Activated CD8-positive, alpha-beta T cell treated with anti-CD3 and anti-CD28 coated beads for 36 hours (primary cell): Measurements from ENCODE around the gene AMPH. TPM values are rescaled to one million over a fixed set of nuclear protein-coding genes. Genes with fewer than 3 reads are reported as not detected.
"Not testable (repeated sequence)": the region's sequence is repeated elsewhere in the genome, so short reads cannot be mapped to it uniquely, and the experiment has no call there.

Experiments used
- ATAC-seq: fragments of 200-7000 bp; cut with Tn5 transposase; one replicate; pipeline ENCODE4 v1.10.0; 2021; ENCODE audit warnings: mild to moderate bottlenecking, moderate library complexity
- CTCF ChIA-PET: fragments of 350-600 bp; sonication (Branson Sonifier 250); formaldehyde crosslinking; loops from one replicate; lab custom pipeline; 2021; ENCODE audit warnings: antibody characterized with exemption; lab: Charles Lee
- POLR2A ChIA-PET: fragments of 350-600 bp; sonication (Branson Sonifier 250); formaldehyde crosslinking; loops from one replicate; lab custom pipeline; 2021; ENCODE audit warnings: antibody characterized with exemption; lab: Charles Lee
- DNase-seq: peaks from one replicate; pipeline ENCODE4 v3.0.0-alpha.2; 2020
- H3K27ac Mint-ChIP-seq: one replicate; pipeline ENCODE4 v1.8.0; 2021; ENCODE audit warnings: mild to moderate bottlenecking, mixed read lengths
- H3K27me3 Mint-ChIP-seq: one replicate; pipeline ENCODE4 v1.8.0; 2021; ENCODE audit warnings: mixed read lengths
- H3K36me3 Mint-ChIP-seq: one replicate; pipeline ENCODE4 v1.8.0; 2021; ENCODE audit warnings: low read depth, mixed read lengths
- H3K4me1 Mint-ChIP-seq: one replicate; pipeline ENCODE4 v1.8.0; 2021; ENCODE audit warnings: low read depth, mixed read lengths
- H3K4me3 Mint-ChIP-seq: one replicate; pipeline ENCODE4 v1.8.0; 2021; ENCODE audit warnings: mild to moderate bottlenecking, moderate library complexity, mixed read lengths
- H3K9me3 Mint-ChIP-seq: one replicate; pipeline ENCODE4 v1.8.0; 2021; ENCODE audit warnings: mixed read lengths
- intact Hi-C: fragments of 100-400 bp; cut with micrococcal nuclease; formaldehyde crosslinking; loops from one replicate; pipeline ENCODE4 v1.10.0; 2022
- total RNA-seq, 2 experiments: library from RNA; stranded (reverse); gene quantifications; one replicate each; pipeline ENCODE4 v1.2.3, GENCODE V29; 2021
- TF ChIP-seq, protein P1 (sequence below): fragments of 200-600 bp; IDR thresholded peaks from one replicate; pipeline ENCODE4 v1.8.0; 2022; ENCODE audit warnings: antibody characterized with exemption, mild to moderate bottlenecking

The AMPH gene
- total RNA-seq, 2 experiments from 2014 or later, result not detected

DNA sequence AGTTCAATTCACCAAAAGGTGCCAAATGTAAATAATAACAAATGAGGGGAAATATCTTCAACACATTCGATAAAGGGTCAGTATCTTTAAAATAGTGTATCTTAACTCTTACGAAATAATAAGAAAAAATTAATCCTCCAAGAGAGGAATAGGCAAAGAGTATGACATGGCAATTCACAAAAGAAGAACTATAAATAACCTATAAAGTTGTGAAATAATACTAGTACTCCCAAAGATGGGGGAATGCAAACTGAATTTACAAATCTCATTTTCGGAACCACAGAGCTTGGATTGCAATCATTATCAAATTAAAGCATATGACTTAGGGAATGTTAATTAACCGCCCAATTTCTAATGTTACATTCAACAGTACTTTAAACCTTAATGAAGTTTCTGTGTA, 279.6 kb downstream of the AMPH start:
- CTCF ChIA-PET, result interaction anchor here (0.7 to 6.0 kb wide), 7 partner anchors 7 to 243 kb away, joined by 3 to 63 read pairs (median 4); no protein-coding TSS in a partner anchor

DNA sequence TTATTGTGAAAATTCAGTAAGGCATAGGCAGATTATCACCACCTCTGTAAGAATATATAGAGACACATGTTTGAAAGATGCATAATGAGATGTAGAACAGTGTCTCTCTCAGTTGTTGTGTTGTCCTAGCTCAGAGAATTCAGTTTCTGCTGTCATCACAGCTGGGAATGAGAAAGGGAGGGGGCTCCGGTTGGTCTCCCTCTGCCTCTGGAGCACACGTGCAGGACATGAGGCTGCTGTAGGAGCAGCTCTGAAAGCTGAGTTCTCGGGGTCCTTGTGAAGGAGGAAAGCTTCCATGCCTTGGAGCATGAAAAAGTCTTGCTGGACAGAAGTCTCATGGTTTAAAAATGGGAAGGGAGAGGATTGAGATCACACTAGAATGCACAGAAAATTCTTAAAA, 280.4 kb downstream of the AMPH start:
- intact Hi-C loops, H3K27me3 Mint-ChIP-seq, H3K9me3 Mint-ChIP-seq, ATAC-seq, DNase-seq, POLR2A ChIA-PET: not testable (repeated sequence)
- H3K27ac Mint-ChIP-seq, result peak overlapping the region; percentile 96
- peaks cover 29% of the 10 kb centered on the region for H3K36me3 Mint-ChIP-seq
- peak overlapping the region; percentile 96 for H3K4me3 Mint-ChIP-seq
- CTCF ChIA-PET, result interaction anchor here (0.7 to 6.0 kb wide), 6 partner anchors 8 to 135 kb away, joined by 3 to 63 read pairs (median 4); no protein-coding TSS in a partner anchor
- peaks cover 37% of the 10 kb centered on the region for H3K4me1 Mint-ChIP-seq

More for the DNA sequence above, 279.6 kb downstream of the AMPH start:
- peaks cover 28% of the 10 kb centered on the region for H3K36me3 Mint-ChIP-seq
- H3K4me3 Mint-ChIP-seq, result peak overlapping the region; percentile 96
- TF ChIP-seq, protein P1, sequence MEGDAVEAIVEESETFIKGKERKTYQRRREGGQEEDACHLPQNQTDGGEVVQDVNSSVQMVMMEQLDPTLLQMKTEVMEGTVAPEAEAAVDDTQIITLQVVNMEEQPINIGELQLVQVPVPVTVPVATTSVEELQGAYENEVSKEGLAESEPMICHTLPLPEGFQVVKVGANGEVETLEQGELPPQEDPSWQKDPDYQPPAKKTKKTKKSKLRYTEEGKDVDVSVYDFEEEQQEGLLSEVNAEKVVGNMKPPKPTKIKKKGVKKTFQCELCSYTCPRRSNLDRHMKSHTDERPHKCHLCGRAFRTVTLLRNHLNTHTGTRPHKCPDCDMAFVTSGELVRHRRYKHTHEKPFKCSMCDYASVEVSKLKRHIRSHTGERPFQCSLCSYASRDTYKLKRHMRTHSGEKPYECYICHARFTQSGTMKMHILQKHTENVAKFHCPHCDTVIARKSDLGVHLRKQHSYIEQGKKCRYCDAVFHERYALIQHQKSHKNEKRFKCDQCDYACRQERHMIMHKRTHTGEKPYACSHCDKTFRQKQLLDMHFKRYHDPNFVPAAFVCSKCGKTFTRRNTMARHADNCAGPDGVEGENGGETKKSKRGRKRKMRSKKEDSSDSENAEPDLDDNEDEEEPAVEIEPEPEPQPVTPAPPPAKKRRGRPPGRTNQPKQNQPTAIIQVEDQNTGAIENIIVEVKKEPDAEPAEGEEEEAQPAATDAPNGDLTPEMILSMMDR, result no peak
- DNase-seq (no peak), ATAC-seq (no peak)
- no peaks in the 10 kb centered on the region for H3K27me3 Mint-ChIP-seq
- POLR2A ChIA-PET, result no interaction called here
- intact Hi-C loops, result no loop called here
- H3K27ac Mint-ChIP-seq, result peak overlapping the region; percentile 96
- peaks cover 40% of the 10 kb centered on the region for H3K4me1 Mint-ChIP-seq
- H3K9me3 Mint-ChIP-seq, result no peaks in the 10 kb centered on the region

DNA sequence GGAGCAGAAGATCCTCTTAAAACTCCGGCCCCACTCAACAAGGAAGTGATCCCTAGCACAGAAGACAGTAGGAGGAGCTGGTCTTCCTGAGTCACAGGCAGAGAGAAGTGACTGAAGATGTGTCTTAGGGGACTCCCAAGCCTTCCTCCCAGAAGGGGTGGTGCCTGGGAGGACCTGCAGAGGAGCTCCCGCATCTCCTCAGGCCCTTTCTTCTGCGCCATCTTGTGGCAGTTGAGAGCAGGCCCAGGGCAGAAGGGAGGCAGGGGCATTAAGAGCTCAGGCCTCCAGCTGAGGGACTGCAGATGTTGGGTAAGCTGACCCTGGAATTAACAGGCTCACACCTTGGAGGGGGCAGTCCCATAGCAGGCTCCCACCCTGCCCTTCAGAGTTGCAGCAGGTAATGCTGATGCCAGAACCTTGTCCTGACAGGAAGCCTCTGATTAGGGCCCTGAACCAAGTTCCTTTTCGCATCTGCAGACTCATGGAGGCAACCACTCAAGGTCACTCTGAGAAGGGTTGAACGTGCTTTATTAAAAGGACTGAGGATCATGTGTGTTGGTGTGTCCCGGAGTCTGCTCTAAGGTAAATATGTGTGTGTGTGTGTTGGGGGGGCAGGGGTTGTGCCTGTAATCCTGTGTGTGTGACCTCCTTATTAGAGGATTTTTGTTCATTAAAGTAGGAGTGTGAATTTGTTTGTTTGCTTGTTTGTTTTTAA, 281.1 kb downstream of the AMPH start:
- H3K27me3 Mint-ChIP-seq, intact Hi-C loops, H3K9me3 Mint-ChIP-seq: not testable (repeated sequence)
- Mint-ChIP-seq H3K4me3 (peak overlapping the region; percentile 96), H3K4me1 (peaks cover 34% of the 10 kb centered on the region), H3K27ac (peak overlapping the region; percentile 96), H3K36me3 (peaks cover 22% of the 10 kb centered on the region)
- ATAC-seq (peak; percentile 76), DNase-seq (peak; percentile 80)
- POLR2A ChIA-PET, result interaction anchor here (0.7 kb wide), 1 partner anchor 14 kb away, joined by 5 read pairs; no protein-coding TSS in a partner anchor
- CTCF ChIA-PET, result interaction anchor here (0.6 to 6.0 kb wide), 16 partner anchors 8 to 242 kb away, joined by 3 to 63 read pairs (median 4); partner anchors contain the start of gene STARD3NL

DNA sequence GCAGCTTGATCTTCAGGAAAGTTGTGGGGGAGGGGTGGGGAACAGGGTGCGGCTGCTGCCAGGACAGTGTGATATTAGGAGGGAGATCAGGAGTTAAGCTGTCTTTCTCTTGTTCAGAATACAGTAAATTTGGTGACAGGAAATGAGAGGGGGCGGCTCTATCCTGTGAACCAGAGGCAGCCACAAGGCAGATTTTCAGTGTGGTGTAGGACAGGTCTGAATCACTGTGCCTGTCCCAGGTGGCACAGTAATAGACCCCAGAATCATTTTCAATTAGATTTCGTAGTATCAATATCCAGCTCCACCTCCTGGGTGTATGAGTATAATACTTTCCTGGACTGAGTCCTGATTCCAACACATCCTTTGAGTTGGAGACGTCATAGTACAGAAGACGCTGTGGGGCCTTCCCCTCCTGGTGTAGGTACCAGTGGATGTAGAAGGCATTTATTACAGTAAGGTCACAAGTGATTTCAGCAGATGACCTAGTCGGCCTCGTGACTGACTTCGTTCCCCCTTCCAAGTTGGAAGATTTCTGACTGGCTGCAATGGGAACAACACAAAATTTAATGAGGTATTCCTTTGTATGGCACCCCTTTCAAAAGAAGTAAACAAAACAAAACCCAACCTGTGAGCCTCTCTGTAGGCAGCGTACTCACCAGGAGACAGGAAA, 281.9 kb downstream of the AMPH start:
- peak overlapping the region; percentile 96 for H3K4me3 Mint-ChIP-seq
- peak overlapping the region; percentile 96 for H3K27ac Mint-ChIP-seq
- H3K9me3 Mint-ChIP-seq, intact Hi-C loops, H3K27me3 Mint-ChIP-seq: not testable (repeated sequence)
- ATAC-seq (peak; percentile 46), DNase-seq (peak; percentile 67)
- ChIA-PET POLR2A (interaction anchor here (0.7 kb wide), 1 partner anchor 13 kb away, joined by 5 read pairs; no protein-coding TSS in a partner anchor), CTCF (interaction anchor here (0.6 to 6.0 kb wide), 17 partner anchors 9 to 241 kb away, joined by 3 to 63 read pairs (median 4); partner anchors contain the start of gene STARD3NL)
- peaks cover 20% of the 10 kb centered on the region for H3K36me3 Mint-ChIP-seq
- peaks cover 36% of the 10 kb centered on the region for H3K4me1 Mint-ChIP-seq

DNA sequence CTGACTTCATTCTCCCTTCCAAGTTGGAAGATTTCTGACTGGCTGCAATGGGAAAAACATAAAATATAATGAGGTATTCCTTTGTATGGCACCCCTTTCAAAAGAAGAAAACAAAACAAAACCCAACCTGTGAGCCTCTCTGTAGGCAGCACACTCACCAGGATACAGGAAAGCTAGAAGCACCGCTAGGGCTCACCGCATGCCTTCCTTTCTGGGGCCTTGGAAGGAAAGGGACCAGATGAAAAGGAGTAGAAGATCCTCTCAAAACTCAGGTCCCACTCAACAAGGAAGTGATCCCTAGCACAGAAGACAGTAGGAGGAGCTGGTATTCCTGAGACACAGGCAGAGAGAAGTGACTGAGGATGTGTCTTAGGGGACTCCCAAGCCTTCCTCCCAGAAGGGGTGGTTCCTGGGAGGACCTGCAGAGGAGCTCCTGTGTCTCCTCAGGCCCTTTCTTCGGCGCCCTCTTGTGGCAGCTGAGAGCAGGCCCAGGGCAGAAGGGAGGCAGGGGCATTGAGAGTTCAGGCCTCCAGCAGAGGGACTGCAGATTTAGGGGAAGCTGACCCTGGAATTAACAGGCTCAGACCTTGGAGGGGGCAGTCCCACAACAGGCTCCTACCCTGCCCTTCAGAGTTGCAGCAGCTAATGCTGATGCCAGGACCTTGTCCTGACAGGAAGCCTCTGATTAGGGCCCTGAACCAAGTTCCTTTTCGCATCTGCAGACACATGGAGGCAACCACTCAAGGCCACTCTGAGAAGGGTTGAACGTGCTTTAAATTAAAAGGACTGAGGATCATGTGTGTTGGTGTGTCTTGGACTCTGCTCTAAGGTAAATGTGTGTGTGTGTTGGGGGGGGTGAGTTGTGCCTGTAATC, 285.6 kb downstream of the AMPH start:
- CTCF ChIA-PET, result interaction anchor here (0.7 to 7.2 kb wide), 15 partner anchors 9 to 236 kb away, joined by 3 to 52 read pairs (median 5); no protein-coding TSS in a partner anchor
- intact Hi-C loops, H3K27me3 Mint-ChIP-seq, H3K9me3 Mint-ChIP-seq, ATAC-seq: not testable (repeated sequence)
- TF ChIP-seq, protein P1, result peak; percentile 40
- Mint-ChIP-seq H3K36me3 (peaks cover 12% of the 10 kb centered on the region), H3K4me3 (peak overlapping the region; percentile 72), H3K4me1 (peaks cover 43% of the 10 kb centered on the region), H3K27ac (peak overlapping the region; percentile 90)
- DNase-seq, result peak; percentile 53
- POLR2A ChIA-PET, result interaction anchor here (0.6 kb wide), 2 partner anchors 14 to 111 kb away, joined by 3 read pairs; no protein-coding TSS in a partner anchor

DNA sequence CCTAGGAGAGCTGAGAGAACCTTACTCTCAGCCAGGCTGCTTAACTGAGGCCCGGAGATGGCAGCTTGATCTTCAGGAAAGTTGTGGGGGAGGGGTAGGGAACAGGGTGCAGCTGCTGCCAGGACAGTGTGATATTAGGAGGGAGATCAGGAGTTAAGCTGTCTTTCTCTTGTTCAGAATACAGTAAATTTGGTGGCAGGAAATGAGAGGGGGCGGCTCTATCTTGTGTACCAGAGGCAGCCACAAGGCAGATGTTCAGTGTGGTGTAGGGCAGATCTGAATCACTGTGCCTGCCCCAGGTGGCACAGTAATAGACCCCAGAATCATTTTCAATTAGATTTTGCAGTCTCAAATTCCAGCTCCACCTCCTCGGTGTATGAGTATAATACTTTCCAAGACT, 286.4 kb downstream of the AMPH start:
- ChIA-PET CTCF (interaction anchor here (0.8 to 7.2 kb wide), 14 partner anchors 9 to 235 kb away, joined by 3 to 52 read pairs (median 5); no protein-coding TSS in a partner anchor), POLR2A (interaction anchor here (0.6 kb wide), 1 partner anchor 110 kb away, joined by 3 read pairs; no protein-coding TSS in a partner anchor)
- H3K36me3 Mint-ChIP-seq, H3K27me3 Mint-ChIP-seq, intact Hi-C loops, H3K9me3 Mint-ChIP-seq: not testable (repeated sequence)
- Mint-ChIP-seq H3K27ac (peak overlapping the region; percentile 90), H3K4me3 (peak overlapping the region; percentile 72), H3K4me1 (peaks cover 48% of the 10 kb centered on the region)
- DNase-seq (peak; percentile 79), ATAC-seq (peak; percentile 48)

DNA sequence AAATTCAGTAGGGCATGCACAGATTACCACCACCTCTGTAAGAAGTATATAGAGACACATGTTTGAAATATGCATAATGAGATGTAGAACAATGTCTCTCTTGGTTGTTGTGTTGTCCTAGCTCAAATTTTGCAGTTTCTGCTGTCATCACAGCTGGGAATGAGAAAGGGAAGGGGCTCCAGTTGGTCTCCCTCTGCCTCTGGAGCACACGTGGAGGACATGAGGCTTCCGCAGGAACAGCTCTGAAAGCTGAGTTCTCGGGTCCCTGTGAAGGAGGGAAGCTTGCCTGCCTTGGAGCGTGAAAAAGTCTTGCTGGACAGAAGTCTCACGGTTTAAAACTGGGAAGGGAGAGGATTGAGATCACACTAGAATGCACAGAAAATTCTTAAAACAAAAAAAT, 289.0 kb downstream of the AMPH start:
- Mint-ChIP-seq H3K4me1 (peaks cover 48% of the 10 kb centered on the region), H3K27ac (peak overlapping the region; percentile 89), H3K4me3 (peak overlapping the region; percentile 84)
- DNase-seq, ATAC-seq, H3K36me3 Mint-ChIP-seq, intact Hi-C loops, H3K27me3 Mint-ChIP-seq, H3K9me3 Mint-ChIP-seq: not testable (repeated sequence)
- POLR2A ChIA-PET, result interaction anchor here (1.0 kb wide), 1 partner anchor 126 kb away, joined by 3 read pairs; no protein-coding TSS in a partner anchor
- CTCF ChIA-PET, result interaction anchor here (4.0 to 7.2 kb wide), 3 partner anchors 15 to 127 kb away, joined by 41 to 52 read pairs (median 41); no protein-coding TSS in a partner anchor

DNA sequence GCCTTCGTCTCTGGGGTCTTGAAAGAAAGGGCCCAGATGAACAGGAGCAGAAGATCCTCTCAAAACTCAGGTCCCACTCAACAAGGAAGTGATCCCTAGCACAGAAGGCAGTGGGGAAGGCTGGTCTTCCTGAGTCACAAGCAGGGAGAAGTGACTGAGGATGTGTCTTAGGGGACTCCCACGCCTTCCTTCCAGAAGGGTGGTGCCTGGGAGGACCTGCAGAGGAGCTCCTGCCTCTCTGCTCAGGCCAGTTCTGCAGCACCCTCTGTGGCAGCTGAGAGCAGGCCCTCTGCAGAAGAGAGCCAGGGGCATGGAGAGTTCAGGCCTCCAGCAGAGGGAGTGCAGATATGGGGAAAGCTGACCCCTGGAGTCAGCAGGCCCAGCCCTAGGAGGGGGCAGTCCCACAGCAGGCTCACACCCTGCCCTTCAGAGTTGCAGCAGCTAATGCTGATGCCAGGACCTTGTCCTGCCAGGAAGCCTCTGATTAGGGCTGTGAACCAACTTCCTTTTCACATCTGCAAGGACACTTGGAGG, 289.9 kb downstream of the AMPH start:
- H3K36me3 Mint-ChIP-seq, H3K27me3 Mint-ChIP-seq, H3K9me3 Mint-ChIP-seq, intact Hi-C loops: not testable (repeated sequence)
- H3K4me1 Mint-ChIP-seq, result peaks cover 53% of the 10 kb centered on the region
- CTCF ChIA-PET, result interaction anchor here (1.5 to 7.2 kb wide), 6 partner anchors 8 to 126 kb away, joined by 3 to 52 read pairs (median 9); no protein-coding TSS in a partner anchor
- POLR2A ChIA-PET, result interaction anchor here (0.8 to 1.2 kb wide), 2 partner anchors 27 to 32 kb away, joined by 3 read pairs; no protein-coding TSS in a partner anchor
- peak overlapping the region; percentile 84 for H3K4me3 Mint-ChIP-seq
- DNase-seq, result peak; percentile 48
- H3K27ac Mint-ChIP-seq, result peak overlapping the region; percentile 89
- ATAC-seq, result peak; percentile 53
